Heart left ventricle (tissue), 13 donors: ENCODE measurements around the gene SCP2.

ENCODE experiments used
- CTCF ChIP-seq, 12 donors: fragments of 200-600 bp; sonication (generic) in 4 of 12; IDR thresholded peaks; one replicate each; pipeline versions ENCODE4 v1.5.0 to v1.8.0; 2018 to 2022; ENCODE audit warnings: antibody characterized with exemption in 12 of 12, mild to moderate bottlenecking in 5 of 12
- POLR2A ChIP-seq, 2 donors: fragments of 450-650 bp; IDR thresholded peaks; one replicate each; pipeline ENCODE4 v1.6.1; 2017; ENCODE audit warnings: antibody characterized with exemption in 2 of 2, mild to moderate bottlenecking in 2 of 2, moderate library complexity in 2 of 2
- donor health status: ischemic (EF 13 %, LVEDD 7.1; RV severe dilation, severe dysfunction).
- donor health status: DM: no; HTN: yes; CAD: no.
- donor health status: DM: no; HTN: no; CAD: no.
- donor health status: ischemic (EF 25% LVEDD 6.9; RV normal size, moderate dysfunction).
- donor health status: ischemic (EF 25% LVEDD 5.7; RV mildly dilated, moderate dysfunction).
- donor health status: ischemic (EF 35%, LVEDD 5.7; RV mildly dilated, moderate dysfunction).
- donor health status: nonischemic (EF 11% LVEDD 7.7; RV severe dilation, severe dysfunction).
- donor health status: DM: yes; HTN: yes; CAD: no.
- donor health status: PGD.
- donor health status: ischemic (EF 29% LVEDD 5.4; RV normal size, mild dysfunction).
- donor health status: nonischemic (EF 23%, LVEDD 6.1; RV moderate dilation, normal function).

- TF ChIP-seq CTCF (IDR thresholded peaks at IDR 0.05) (no peak), POLR2A (IDR thresholded peaks at IDR 0.05) (no peak)
Observed at GRCh38 chr1:52917156-52917555, 9.9 kb upstream of the SCP2 start.
